Medulla oblongata (tissue), 1 donor: ENCODE results near the gene ECT2.
"Not testable (repeated sequence)": the region's sequence is repeated elsewhere in the genome, so short reads cannot be mapped to it uniquely, and the experiment has no call there.

Experiments
- DNase-seq: peaks from one replicate; pipeline ENCODE4 v3.0.0-alpha.2; 2015; ENCODE audit errors: extremely low spot score

ECT2 gene

DNA sequence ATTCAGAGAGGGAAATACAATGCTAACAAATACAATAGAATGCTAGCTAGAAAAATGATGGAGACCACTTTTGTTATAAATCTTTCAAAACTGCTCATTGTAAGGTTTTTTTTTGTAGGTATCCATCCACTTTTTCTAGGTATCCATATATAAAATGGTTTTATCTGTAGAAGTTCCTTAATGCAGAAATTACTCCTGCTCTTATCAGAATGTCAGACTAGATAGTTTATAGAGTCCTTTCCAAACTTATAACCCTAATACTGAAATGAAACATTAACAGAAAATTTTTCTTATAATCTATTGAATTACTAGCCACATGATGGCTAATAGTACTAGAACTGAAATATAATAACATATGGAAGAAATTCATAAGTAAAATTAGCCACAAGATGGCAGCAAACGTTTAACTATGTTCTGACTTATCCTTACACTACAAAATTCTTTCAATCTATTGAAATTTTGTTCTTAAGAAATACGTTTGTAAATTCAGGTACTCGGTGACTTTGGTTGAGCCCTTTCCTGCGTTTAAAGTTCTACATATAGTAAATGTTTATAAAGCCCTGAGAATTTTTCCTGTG, 58.5 kb downstream of the ECT2 start:
- peak; percentile 44 for DNase-seq

DNA sequence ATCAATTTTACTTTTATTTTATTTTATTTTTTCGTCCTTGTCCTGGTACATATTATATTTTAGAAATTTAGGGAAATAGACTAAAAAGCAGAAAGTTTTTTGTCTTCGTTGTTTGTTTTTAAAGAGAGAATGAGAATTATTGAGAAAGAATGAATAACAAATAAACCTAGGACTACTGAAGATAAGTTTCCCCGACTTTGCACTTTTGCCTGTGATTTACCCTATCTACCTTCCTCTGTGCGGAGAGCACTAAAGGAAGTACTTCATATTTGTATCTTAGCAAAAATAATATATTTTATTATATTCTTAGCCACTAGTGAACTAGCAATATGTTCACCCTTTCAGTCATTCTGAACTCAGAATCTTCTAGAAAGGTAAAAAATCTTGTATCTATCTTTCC, 60.6 kb downstream of the ECT2 start:
- DNase-seq = no peak

DNA sequence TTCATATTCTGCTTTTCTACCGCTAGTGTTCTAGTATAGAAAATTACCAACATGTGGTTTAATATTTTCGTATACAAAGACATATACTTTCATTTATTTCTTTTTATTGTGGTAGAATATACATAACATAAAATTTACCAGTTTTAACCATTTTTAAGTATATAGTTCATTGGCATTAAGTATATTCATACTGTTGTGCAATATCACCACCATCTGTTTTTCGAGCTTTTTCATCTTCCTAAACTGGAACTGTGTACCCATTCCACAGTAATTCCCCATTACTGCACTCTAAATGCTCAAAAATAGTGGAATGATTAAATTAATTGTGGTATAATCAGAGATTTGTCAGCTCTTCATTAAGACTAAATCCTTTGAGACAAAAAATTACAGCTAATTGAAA, 62.9 kb downstream of the ECT2 start:
- DNase-seq = no peak

DNA sequence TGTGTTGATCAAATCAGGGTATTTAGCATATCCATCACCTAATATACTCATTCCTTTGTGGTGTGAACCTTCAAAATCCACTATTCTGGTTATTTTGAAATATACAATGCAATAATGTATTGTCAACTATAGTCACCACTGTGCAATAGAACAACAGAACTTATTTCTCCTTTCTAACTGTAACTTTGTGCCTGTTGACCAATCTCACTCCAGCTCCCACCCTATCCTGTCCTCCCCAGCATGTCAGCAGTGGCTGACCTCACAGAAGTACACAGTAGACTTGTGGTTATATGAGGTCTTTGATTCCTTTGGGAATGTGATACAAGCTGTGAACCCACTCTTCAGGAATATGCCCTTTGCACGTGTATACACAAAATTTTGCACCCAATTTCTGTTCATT, 64.2 kb downstream of the ECT2 start:
- DNase-seq = no peak

DNA sequence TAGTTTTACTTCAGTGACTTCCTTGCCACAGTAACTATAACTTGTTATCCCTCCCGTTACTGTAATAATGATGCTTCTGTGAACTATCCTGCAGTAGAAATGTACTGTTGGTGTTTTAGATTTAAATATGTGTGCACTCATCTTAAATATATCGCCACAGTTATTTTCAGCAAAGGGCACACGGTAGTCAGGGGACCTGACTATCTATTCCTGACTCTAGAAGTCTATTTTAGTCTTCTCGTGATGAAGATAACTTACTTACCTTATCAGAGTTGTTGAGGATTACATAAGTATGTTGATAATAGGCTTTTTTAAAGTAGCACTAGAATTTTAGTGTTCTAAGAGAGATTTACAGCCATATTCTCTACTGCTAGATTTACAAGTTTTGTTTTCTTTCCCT, 65.3 kb downstream of the ECT2 start:
- no peak for DNase-seq

DNA sequence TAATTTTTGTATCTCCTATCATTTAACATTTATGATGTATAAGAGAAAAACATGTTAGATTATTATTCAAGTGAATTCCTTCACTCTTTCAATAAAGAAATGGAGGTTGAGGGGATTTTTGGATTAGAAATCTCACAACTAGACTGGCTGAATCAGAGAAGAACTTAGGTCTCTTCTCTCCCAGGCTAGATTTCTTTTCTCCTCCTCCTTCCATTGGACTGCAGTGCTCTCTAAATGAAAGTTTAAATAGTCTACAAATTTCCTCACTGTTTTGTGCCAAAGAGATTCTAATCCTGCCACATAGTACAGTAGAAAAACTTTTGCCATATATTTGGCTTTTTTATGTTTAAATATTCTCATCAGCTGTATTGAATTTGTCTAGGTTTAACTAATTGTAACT, 65.8 kb downstream of the ECT2 start:
- DNase-seq = no peak

DNA sequence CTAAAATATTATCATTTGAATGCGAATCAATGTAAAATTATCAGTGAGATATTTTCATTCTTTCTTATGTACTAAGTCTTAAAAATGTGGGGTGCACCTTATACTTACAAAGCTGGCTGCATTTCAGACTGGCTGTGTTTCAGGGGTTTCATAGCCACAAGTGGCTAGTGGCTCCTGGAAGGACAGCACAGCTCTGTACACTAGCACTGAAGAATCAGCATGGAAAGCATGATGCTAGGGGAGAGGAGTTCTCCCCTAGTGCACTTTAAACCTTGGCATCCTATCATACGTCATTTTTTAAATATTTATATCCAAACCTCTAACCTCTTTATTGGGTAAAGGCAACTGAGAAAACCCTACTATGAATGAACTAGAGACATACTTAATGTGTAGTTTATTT, 66.4 kb downstream of the ECT2 start:
- DNase-seq = no peak

DNA sequence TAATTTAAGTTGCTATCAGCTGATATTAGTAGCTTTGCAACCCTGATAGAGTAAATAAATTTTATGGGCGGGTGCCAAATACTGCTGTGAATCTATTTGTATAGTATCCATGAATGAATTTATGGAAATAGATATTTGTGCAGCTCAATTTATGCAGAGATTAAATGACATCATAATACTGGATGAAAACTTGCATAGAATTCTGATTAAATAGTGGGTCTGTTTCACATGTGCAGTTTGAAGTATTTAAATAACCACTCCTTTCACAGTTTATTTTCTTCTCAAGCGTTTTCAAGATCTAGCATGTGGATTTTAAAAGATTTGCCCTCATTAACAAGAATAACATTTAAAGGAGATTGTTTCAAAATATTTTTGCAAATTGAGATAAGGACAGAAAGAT, 70.0 kb downstream of the ECT2 start:
- no peak for DNase-seq

DNA sequence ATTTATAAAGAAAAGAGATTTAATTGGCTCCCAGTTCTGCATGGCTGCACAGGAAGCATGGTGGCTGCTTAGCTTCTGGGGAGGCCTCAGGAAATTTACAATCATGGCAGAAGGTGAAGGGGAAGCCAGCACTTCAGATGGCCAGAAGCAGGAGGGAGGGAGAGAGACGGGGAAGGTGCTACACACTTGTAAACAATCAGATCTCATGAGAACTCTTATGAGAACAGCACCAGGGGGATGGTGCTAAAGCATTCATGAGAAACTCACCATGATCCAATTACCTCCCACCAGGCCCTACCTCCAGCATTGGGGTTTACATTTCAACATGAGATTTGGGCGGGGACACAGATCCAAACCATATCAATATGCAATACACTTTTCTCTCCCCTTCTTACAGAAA, 73.7 kb downstream of the ECT2 start:
- DNase-seq = no peak

DNA sequence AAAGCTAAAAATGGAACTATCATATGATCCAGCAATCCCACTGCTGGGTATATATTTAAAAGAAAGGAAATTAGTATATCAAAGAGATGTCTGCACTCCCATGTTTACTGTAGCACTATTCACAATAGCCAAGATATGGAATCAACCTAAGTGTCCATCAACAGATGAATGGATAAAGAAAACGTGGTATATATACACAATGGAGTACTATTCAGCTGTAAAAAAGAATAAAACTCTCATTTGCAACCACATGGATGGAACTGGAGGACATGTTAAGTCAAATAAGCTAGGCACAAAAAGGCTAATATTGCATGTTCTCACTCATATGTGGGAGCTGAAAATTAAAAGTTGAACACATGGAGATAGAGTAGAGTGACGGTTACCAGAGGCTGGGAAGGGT, 76.7 kb downstream of the ECT2 start:
- DNase-seq = not testable (repeated sequence)

DNA sequence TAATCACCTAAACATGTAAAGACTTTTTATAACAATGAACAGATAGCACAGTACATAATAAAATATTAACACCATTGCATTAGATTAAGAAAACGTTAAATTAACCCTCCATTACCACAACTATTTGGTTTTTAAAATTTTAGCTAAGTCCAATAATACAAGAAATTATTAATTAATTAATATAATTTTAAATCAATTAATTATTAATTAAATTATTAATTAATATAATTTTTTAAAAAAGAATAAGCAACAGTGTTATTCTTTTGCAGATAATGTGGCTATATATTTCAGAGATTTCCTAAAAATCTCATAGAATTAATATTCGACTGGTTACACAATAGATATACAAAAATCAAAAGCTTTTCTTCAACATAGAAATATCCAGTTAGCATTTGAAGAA, 82.5 kb downstream of the ECT2 start:
- no peak for DNase-seq

DNA sequence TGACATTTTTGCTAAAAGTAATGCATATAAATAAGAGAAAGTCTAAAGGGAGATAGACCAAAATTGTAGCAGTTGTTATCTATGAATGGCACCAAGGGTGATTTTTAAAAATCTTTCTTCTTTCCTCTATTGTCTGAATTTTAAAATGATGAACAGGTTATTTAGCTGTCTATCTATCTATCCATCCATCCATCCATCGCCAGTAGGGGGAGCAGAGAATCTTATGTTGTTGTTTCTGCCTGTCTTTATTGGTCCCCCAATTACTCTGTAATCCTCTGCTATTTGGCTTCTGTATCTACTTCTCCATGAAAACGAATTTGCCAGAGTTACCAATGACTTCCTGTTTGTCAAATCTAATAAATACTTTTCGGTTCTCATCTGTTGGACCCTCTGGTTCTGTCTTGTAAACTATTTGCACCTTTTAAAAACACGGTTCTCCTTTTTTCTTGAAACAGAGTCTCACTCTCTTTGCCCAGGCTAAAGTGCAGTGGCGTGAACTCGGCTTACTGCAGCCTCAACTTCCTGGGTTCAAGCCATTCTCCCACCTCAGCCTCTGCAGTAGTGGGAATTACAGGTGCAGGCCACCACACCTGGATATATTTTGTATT, 86.0 kb downstream of the ECT2 start:
- DNase-seq = peak; percentile 80

DNA sequence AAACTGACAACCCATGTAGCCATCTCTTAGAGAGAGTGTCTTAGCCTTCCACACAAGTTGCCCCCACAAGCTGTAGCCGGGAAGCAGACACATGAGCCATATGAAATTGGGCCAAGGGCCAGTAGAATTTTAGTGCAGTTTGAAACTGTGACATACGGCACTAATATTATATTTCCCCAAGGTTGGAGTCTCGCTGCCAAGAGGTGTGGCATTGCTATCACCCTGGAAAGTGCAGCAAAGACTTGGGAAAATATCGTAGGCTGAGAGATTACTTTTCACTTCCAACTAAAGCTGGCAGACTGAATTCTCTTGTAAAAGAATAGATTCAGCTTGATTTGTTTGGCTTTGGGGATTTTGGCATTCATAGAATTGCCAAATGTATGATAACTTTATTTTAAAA, 89.2 kb downstream of the ECT2 start:
- DNase-seq = no peak

DNA sequence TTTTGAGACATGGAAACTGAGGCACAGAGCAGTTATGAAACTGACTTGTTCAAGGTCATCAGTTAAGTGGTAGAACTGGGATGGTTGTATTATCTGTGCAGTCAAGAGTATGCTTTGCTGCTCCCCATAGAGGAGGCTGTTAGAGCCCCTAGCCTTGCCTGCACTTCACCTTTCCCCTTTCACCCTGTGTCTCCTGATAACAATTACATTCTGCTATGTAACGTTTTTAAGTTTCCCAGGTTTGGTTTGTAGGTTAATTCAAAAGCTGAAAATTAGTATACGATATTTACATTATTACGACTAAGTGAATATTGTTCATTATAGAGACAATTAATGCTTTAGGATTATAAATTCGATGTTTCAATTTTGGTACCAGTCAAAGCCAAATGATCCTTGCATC, 89.9 kb downstream of the ECT2 start:
- DNase-seq = no peak

DNA sequence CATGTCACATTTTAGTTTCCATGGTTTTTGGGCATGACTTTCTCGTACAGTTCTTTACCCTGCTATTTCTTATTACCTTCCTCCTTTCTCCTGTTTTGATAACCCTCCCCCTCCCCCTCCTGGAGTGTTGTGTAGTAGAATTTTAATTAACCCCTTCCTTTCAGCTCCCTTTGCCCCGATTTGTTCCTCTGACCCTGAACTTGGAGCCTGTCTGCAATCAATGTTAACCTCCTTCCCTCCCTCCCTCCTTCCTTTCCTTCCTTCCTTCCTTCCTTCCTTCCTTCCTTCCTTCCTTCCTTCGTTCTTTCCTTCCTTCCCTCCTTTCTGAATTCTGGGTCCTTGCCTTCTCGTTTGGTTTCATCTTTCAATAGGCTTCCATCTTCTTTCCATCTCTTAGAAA, 90.4 kb downstream of the ECT2 start:
- no peak for DNase-seq

DNA sequence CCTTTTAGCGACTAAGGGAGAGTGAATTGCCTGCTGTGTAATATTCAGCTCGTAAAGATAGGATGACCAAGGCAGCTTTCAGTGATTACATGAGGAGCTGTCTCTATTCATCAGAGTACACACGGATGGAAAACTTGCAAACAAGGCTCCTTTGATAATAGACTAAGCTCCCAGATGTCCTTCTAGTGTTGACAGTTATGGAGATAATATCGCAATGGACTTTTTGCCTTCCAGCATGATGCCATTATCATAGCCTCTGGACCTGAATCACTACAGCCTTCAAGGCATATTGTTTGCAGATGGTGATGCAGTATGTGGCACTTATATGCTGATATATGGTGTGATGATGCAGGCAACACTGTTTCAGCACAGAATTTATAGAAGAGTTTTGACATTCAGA, 93.9 kb downstream of the ECT2 start:
- no peak for DNase-seq

DNA sequence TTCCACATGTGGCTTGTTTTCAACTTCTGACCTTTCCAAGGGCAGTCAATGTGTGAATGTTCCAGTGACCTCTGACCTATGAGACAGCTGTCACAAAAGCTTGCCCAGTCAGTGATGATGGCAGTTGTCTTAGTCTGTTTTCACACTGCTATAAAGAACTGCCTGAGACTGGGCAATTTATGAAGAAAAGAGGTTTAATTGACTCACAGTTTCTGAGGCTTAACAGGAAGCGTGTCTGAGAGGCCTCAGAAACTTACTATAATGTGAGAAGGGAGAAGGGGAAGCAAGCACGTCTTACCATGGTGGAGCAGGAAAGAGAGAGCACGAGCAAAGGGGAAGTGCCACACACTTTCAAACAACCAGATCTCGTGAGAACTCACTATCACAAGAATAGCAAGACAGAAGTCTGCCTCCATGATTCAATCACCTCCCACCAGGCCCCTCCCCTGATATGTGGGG, 95.6 kb downstream of the ECT2 start:
- DNase-seq = no peak

DNA sequence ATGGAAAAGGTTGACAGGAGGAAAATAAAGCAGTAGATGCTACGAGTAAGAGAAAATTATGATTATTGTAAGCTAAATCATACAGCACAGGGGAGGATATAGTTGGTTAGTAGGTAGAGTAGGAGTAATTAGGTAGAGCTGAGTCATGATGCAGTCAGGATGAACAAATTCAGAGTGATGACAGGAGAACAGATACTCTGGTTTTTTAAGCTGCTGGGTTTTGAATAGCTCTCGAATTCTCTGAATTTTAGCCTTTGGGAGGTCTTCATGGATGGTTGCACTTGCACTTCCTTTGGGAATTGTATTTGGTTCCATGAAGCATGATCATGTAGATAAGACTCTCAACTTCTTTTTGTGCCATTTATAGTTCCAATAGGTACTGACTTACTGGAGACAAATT, 96.2 kb downstream of the ECT2 start:
- no peak for DNase-seq

DNA sequence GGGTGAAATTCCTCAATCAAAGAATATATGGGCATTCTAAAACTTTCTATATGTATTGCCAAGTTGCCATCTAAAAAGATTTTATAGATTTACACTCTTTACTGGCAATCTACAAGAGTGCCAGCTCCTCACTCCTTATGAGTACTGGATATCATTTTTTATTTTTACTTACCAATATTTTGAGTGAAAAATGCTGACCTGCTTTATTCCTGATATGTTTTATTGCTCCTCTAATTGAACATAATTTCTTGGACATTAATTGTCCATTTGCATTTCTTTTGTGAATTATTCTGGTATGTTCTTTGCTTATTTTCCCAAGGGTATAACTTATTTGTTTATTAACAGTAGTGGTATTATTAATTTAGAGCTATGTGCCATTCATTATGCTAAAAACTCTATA, 96.8 kb downstream of the ECT2 start:
- DNase-seq = no peak

DNA sequence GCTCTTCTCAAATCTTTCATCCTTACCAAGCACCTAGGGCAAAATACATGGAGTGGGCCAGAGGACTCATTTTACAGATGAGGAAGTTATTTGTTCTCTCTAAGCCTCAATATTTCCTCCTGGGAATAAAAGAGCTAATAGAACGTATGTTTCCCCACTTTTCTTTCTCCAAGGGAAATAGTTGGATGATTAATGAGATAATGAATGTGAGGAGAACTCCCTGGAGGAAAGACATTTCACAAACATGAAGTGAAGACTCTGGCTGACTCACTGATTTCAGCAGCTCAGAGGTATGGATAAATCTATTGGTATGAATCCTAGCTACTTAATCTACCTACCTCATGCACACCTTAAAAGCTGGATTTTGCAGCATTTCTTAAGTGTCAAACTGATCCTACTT, 98.4 kb downstream of the ECT2 start:
- DNase-seq = no peak

DNA sequence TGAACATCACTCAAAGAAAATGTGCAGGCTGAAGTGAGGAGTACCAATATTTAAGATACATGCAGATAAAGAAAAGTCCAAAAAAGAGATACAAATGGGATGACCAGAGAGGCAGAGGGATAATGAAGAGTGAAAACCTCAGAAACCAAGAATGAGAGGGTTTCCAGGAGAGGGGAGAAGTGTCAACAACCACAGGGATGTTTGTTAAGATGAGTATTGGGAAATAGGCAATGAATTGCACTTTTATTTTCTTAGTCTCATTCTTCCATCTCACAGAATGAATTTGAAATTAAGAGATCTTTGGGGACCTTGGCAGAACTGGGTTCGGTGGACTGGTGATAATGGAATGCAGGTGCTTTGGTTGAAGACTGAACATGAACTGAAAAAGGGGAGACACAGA, 102.5 kb downstream of the ECT2 start:
- no peak for DNase-seq

DNA sequence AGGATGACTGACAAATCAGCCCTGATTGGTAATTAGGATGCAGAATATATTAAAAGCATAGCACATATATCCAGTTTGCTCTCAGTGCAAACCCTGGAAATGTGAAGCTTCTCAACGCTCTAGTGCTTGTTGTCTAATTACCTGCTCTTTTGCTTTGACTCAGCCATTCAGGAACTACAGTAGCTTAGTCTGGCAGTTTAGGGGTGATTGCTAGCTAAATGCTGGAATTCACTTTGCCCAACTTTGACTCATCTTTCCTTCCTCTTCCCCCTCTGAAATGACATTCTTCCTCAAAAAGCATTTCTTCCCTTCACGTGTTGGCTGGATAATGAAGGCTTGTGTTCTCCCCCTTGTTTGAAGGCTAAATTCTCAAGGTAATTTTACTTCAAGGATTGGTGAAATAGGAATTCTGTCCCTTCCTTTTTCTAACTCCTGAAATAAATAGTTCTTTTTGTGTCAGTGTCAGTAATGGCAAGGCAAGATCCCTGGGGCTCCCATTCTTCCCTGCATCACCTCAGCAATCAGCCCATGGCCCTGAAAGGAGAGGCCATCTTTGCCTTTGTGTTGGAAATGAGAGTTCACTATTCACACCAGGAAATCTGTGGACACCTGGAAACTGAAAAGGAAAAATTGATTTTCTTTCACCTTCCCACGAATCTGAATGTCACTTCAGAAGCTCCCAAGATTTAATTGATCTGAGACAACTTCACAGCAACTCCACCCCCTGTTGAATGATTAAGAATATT, 103.6 kb downstream of the ECT2 start:
- DNase-seq = no peak

DNA sequence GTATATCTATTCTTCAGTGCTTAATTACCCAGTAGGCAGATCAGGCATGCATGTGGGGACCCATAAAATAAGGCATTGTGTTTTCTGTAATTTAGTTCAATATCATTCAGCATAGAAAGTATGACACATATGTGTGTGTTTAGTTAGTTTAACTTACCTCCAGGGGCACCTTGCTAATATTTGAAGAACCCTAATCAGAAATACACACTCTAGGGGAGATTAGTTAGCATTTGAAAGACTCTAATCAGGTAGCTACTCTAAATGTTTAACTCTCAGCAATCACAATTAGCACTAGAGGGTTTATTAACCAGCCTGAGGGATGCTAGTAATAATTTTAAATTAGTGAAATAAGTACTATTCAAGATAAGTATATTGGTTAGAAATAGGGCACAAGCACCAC, 104.5 kb downstream of the ECT2 start:
- no peak for DNase-seq
